Subcutaneous abdominal adipose tissue (tissue), 5 donors: ENCODE data around the gene MYH13.

Experiments
- H3K27ac ChIP-seq: one replicate; pipeline ENCODE4 v1.7.0; 2013; ENCODE audit warnings: low read depth, mild to moderate bottlenecking, inconsistent platforms, low read length, moderate library complexity
- H3K27me3 ChIP-seq, 5 donors: one replicate each; pipeline ENCODE4 v1.7.0; 2013; ENCODE audit warnings: low read length in 5 of 5, inconsistent platforms in 1 of 5; ENCODE audit not compliant: control insufficient read depth in 5 of 5, insufficient read depth in 4 of 5
- H3K36me3 ChIP-seq, 5 donors: one replicate each; pipeline ENCODE4 v1.7.0; 2013; ENCODE audit warnings: low read length in 5 of 5; ENCODE audit not compliant: control insufficient read depth in 5 of 5, insufficient read depth in 5 of 5
- H3K4me1 ChIP-seq, 5 donors: one replicate each; pipeline ENCODE4 v1.7.0; 2013; ENCODE audit warnings: low read length in 5 of 5, mild to moderate bottlenecking in 3 of 5, moderate library complexity in 1 of 5; ENCODE audit not compliant: control insufficient read depth in 5 of 5, insufficient read depth in 5 of 5
- H3K4me3 ChIP-seq, 5 donors: one replicate each; pipeline ENCODE4 v1.7.0; 2013; ENCODE audit warnings: low read length in 5 of 5, low read depth in 1 of 5
- H3K9ac ChIP-seq, 5 donors: one replicate each; pipeline ENCODE4 v1.7.0; 2013; ENCODE audit warnings: low read length in 5 of 5, mild to moderate bottlenecking in 4 of 5, moderate library complexity in 3 of 5
- H3K9me3 ChIP-seq, 5 donors: one replicate each; pipeline ENCODE4 v1.7.0; 2013; ENCODE audit warnings: low read length in 5 of 5; ENCODE audit not compliant: control insufficient read depth in 5 of 5
- donor health status: healthy.
- donor health status: healthy.
- donor health status: healthy.
- donor health status: healthy.
- donor health status: healthy.

The MYH13 gene

DNA sequence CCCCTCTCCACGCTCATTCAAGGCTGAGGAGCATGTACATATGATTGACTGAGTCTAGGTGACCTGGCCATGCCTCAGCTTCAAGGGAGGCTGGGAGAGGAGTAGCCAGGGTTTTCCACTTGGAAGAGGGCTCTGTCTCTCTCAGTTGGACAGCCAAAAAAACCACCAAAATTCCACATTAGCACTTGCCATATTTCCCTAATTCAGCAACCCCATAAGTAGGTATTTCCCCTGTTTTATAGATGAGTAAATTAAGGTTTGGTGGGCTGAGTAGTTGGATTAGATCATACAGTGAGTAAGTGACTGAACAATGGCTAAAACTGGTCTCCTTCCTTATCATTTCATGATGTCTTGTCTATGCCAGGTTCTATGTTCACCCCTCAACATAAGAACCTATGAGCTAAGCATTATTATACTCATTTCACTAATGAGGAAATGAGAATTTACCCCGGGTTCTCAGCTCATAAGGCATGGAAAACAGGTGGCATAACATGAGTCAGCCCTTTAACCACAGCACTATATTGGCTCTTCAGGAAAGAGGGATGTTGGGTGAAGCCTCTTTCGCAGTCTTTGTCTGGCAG is 106.4 kb downstream of the MYH13 start:
- Histone ChIP-seq H3K27me3 (peaks cover 0 to 3% (median 0%) of the 10 kb centered on the region in 5 donors), H3K9ac (no peak overlapping the region), H3K27ac (no peak overlapping the region), H3K9me3 (no peaks in the 10 kb centered on the region), H3K4me1 (peaks cover 0 to 4% (median 0%) of the 10 kb centered on the region in 5 donors), H3K36me3 (no peaks in the 10 kb centered on the region), H3K4me3 (no peak overlapping the region)

GRCh38 chr17:10265100-10265810 is 107.6 kb downstream of the MYH13 start:
- H3K27ac ChIP-seq: no peak overlapping the region
- H3K36me3 ChIP-seq: no peaks in the 10 kb centered on the region
- H3K9ac ChIP-seq: no peak overlapping the region
- no peak overlapping the region for H3K4me3 ChIP-seq
- no peaks in the 10 kb centered on the region for H3K9me3 ChIP-seq
- peaks cover 0 to 4% (median 0%) of the 10 kb centered on the region in 5 donors for H3K4me1 ChIP-seq
- H3K27me3 ChIP-seq: peaks cover 0 to 3% (median 0%) of the 10 kb centered on the region in 5 donors

DNA sequence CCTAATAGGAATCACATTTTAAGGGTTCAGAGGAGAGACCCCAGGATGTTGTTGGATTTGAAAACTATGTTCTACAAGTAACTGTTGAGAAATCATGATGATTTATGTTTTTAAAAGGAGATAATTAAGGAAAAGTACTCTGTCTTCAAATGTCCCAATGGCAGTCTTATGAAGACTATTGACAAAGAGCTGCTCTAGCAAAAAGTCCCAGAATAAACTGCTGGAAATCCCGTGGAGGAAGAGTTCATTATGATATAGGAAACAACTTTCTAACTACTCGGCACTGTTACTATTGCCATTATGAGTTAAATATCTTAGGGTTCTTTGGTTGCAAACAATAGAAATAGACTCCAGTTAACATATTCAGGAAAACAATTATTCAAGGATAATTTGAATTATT is 108.8 kb downstream of the MYH13 start:
- Histone ChIP-seq H3K9ac (no peak overlapping the region), H3K27ac (no peak overlapping the region), H3K36me3 (no peaks in the 10 kb centered on the region), H3K27me3 (peaks cover 0 to 3% (median 0%) of the 10 kb centered on the region in 5 donors), H3K4me3 (no peak overlapping the region), H3K9me3 (no peaks in the 10 kb centered on the region), H3K4me1 (peaks cover 0 to 4% (median 0%) of the 10 kb centered on the region in 5 donors)

- peaks cover 0 to 2% (median 0%) of the 10 kb centered on the region in 5 donors for H3K27me3 ChIP-seq
- H3K4me1 ChIP-seq: peaks cover 0 to 4% (median 0%) of the 10 kb centered on the region in 5 donors
- no peak overlapping the region for H3K9ac ChIP-seq
- H3K4me3 ChIP-seq: no peak overlapping the region
- H3K9me3 ChIP-seq: no peaks in the 10 kb centered on the region
- no peaks in the 10 kb centered on the region for H3K36me3 ChIP-seq
- no peak overlapping the region for H3K27ac ChIP-seq
Observed at GRCh38 chr17:10262451-10262850, 110.4 kb downstream of the MYH13 start.

GRCh38 chr17:10261098-10261497 is 111.7 kb downstream of the MYH13 start:
- H3K27ac ChIP-seq: no peak overlapping the region
- peaks cover 0 to 2% (median 0%) of the 10 kb centered on the region in 5 donors for H3K4me1 ChIP-seq
- H3K27me3 ChIP-seq: peaks cover 0 to 2% (median 0%) of the 10 kb centered on the region in 5 donors
- H3K36me3 ChIP-seq: no peaks in the 10 kb centered on the region
- no peak overlapping the region for H3K9ac ChIP-seq
- no peaks in the 10 kb centered on the region for H3K9me3 ChIP-seq
- no peak overlapping the region for H3K4me3 ChIP-seq

DNA sequence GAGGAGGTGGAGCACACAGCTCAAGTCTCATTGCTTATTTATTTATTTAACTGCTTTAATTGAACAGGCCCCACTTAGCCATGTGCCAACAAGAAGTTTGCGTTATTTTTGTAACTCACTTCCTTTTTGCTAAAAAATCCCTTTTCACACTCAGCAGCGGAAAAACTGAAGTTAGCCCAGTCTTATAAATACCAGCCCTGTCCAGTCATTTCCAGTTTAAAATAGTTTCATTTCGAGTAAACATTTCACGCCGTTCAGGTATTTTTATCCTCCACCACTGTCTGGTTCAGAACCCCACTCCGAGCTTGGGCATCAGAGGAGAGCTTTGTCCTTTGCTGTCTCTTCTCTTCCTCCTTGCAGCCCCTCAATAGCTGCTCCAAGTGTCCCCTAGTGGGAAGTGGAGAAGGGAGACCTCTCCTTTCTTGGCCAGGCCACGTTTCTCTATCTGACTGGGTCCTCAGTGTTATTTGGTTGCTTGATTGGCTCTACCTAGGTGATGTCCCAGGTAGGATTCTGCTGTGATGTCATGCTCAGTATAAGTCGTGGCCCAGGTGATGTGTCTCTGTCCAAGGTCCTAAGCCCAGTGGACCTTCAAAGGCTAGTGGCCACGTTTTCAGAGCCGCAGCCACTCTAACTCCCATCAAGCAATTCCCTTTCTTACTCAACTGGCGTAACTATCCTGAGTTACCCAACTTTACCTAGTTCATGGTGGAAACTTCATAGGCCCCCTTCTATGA is 121.4 kb downstream of the MYH13 start:
- Histone ChIP-seq H3K36me3 (no peaks in the 10 kb centered on the region), H3K27me3 (peaks cover 0 to 4% (median 0%) of the 10 kb centered on the region in 5 donors), H3K27ac (no peak overlapping the region), H3K4me3 (peak overlapping the region in 1 of 5 donors; percentile 19), H3K4me1 (no peaks in the 10 kb centered on the region), H3K9me3 (no peaks in the 10 kb centered on the region), H3K9ac (no peak overlapping the region)
